HepG2 (cell line): ENCODE data around the gene SLC9A1. TPM values are rescaled to one million over a fixed set of nuclear protein-coding genes. Genes with fewer than 3 reads are reported as not detected.

Experiments
- ATAD3A ChIP-seq: sonication (generic); formaldehyde crosslinking; IDR thresholded peaks from 2 replicates; pipeline ENCODE4 v1.4.0; 2020; ENCODE audit warnings: missing genetic modification reagents
- CCAR2 ChIP-seq: fragments of 200-400 bp; formaldehyde crosslinking; optimal IDR thresholded peaks from 2 replicates; pipeline ENCODE3; 2018; ENCODE audit warnings: low read depth, mild to moderate bottlenecking, low read length, moderate library complexity
- CHD4 ChIP-seq: fragments of 200-600 bp; sonication (generic); IDR thresholded peaks from 2 replicates; pipeline ENCODE4 v1.7.0; 2017; ENCODE audit warnings: mild to moderate bottlenecking, low read length, borderline replicate concordance
- EHMT2 ChIP-seq: fragments of 200-600 bp; sonication (generic); IDR thresholded peaks from 2 replicates; pipeline ENCODE4 v1.7.0; 2017; ENCODE audit warnings: antibody characterized with exemption, low read depth, low read length, borderline replicate concordance
- ELF1 ChIP-seq: sonication (generic); formaldehyde crosslinking; IDR thresholded peaks from 2 replicates; pipeline ENCODE4 v1.4.0; 2020; ENCODE audit warnings: missing genetic modification reagents
- HDAC2 ChIP-seq: sonication (generic); formaldehyde crosslinking; IDR thresholded peaks from 2 replicates; pipeline ENCODE4 v1.4.0; 2020; ENCODE audit warnings: missing genetic modification reagents
- JUN ChIP-seq: sonication (generic); formaldehyde crosslinking; IDR thresholded peaks from 2 replicates; pipeline ENCODE4 v1.4.0; 2020; ENCODE audit warnings: mild to moderate bottlenecking, missing genetic modification reagents
- NFE2L2 ChIP-seq: fragments of 150-350 bp; IDR thresholded peaks from 2 replicates; pipeline ENCODE4 v1.6.1; 2014; ENCODE audit warnings: low read length
- RXRA ChIP-seq: sonication (generic); formaldehyde crosslinking; IDR thresholded peaks from 2 replicates; pipeline ENCODE4 v1.5.1; 2020; ENCODE audit warnings: missing genetic modification reagents
- SP5 ChIP-seq: IDR thresholded peaks from 2 replicates; pipeline ENCODE4 v1.6.1; 2016; ENCODE audit warnings: low read depth, borderline replicate concordance
- U2AF1 ChIP-seq: fragments of 200-400 bp; formaldehyde crosslinking; optimal IDR thresholded peaks from 2 replicates; pipeline ENCODE3; 2017; ENCODE audit warnings: mild to moderate bottlenecking, low read depth, low read length
- ZNF251 ChIP-seq: sonication (generic); formaldehyde crosslinking; IDR thresholded peaks from 2 replicates; pipeline ENCODE4 v1.9.0; 2021; ENCODE audit warnings: mild to moderate bottlenecking, missing genetic modification reagents
- polyA plus RNA-seq, 8 experiments: library from polyadenylated mRNA; depleted of rRNA in 3 of 8; stranded (reverse) in 7 of 8; unstranded in 1 of 8; fragments of >200 nt; fragmentation: Illumina TruSeq in 4 of 8; extraction: Trizol in 4 of 8; gene quantifications; 2 replicates each; pipeline versions ENCODE4 v1.2.1 to v1.2.3, GENCODE V29; 2011 to 2016; ENCODE audit warnings: low read depth in 4 of 8, missing spikeins in 1 of 8, mixed read lengths in 1 of 8; ENCODE audit not compliant: insufficient read depth in 1 of 8
- total RNA-seq, 5 experiments: library from RNA; depleted of rRNA; stranded (reverse); fragments of >200 nt; fragmentation: Illumina TruSeq; extraction: Trizol; gene quantifications; 2 replicates each; pipeline ENCODE4 v1.2.3, GENCODE V29; 2016; ENCODE audit warnings: low read depth in 1 of 5
- TF ChIP-seq, protein P1 (sequence below), 2 experiments: sonication (generic) in 1 of 2; formaldehyde crosslinking in 1 of 2; IDR thresholded peaks; 2 replicates each; pipeline versions ENCODE4 v1.5.1 to v1.6.1; 2011 to 2020; ENCODE audit warnings: borderline replicate concordance in 1 of 2, low read depth in 1 of 2, low read length in 1 of 2, mild to moderate bottlenecking in 1 of 2, missing genetic modification reagents in 1 of 2, moderate library complexity in 1 of 2
- TF ChIP-seq, protein P2 (sequence below): IDR thresholded peaks from 2 replicates; pipeline ENCODE4 v1.6.1; 2016; ENCODE audit warnings: control low read depth
- TF ChIP-seq, protein P3 (sequence below): sonication (generic); formaldehyde crosslinking; IDR thresholded peaks from 2 replicates; pipeline ENCODE4 v1.4.0; 2020; ENCODE audit warnings: missing genetic modification reagents, low read depth, mild to moderate bottlenecking, borderline replicate concordance

The SLC9A1 gene
- total and polyA plus RNA-seq, 2 of the 13 experiments (the other 11 are each of a cell fraction or from before 2014, with no cell fraction given), result 1.4 to 2.9 TPM

DNA sequence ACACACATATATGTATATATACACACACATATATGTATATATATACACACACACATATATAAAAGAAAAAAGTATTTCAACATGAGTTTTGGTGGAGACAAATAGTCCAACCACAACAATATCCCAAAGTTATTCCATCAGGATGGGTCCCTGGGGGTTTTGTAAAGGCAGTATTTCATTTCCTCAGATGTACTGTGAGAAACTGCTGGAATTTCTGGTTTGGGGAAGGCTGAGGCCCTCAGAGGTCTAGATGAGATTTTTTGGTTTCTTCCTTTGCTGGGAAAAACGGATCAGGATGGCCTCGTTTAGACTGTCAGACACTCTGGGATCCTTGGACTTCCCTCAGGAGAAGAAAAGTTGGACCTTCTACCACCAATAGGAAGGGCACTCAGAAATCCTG is 105.8 kb downstream of the SLC9A1 start (continued):
- TF ChIP-seq, protein P1, sequence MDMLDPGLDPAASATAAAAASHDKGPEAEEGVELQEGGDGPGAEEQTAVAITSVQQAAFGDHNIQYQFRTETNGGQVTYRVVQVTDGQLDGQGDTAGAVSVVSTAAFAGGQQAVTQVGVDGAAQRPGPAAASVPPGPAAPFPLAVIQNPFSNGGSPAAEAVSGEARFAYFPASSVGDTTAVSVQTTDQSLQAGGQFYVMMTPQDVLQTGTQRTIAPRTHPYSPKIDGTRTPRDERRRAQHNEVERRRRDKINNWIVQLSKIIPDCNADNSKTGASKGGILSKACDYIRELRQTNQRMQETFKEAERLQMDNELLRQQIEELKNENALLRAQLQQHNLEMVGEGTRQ (IDR thresholded peaks at IDR 0.05; ENCODE audit: low read depth, low read length), result no peak
- TF ChIP-seq, protein P1 (CRISPR knock-in tag; IDR thresholded peaks at IDR 0.05; ENCODE audit: borderline replicate concordance), result no peak
- TF ChIP-seq CHD4 (no peak), U2AF1 (no peak), HDAC2 (CRISPR knock-in tag) (no peak), SP5 (CRISPR knock-in tag) (no peak), ZNF251 (CRISPR knock-in tag) (no peak), NFE2L2 (no peak), JUN (CRISPR knock-in tag) (no peak), EHMT2 (no peak), ELF1 (CRISPR knock-in tag) (no peak), RXRA (CRISPR knock-in tag) (no peak), CCAR2 (no peak), ATAD3A (no peak)
- TF ChIP-seq, protein P2, sequence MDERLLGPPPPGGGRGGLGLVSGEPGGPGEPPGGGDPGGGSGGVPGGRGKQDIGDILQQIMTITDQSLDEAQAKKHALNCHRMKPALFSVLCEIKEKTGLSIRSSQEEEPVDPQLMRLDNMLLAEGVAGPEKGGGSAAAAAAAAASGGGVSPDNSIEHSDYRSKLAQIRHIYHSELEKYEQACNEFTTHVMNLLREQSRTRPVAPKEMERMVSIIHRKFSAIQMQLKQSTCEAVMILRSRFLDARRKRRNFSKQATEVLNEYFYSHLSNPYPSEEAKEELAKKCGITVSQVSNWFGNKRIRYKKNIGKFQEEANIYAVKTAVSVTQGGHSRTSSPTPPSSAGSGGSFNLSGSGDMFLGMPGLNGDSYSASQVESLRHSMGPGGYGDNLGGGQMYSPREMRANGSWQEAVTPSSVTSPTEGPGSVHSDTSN, result no peak
- TF ChIP-seq, protein P3, sequence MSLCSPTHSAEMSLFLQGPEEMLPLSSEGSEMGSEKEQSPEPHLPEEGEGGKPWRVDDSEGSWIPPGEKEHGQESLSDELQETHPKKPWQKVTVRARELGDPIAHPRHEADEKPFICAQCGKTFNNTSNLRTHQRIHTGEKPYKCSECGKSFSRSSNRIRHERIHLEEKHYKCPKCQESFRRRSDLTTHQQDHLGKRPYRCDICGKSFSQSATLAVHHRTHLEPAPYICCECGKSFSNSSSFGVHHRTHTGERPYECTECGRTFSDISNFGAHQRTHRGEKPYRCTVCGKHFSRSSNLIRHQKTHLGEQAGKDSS (CRISPR knock-in tag), result no peak

Other genes starting within 250 kb of the SLC9A1 start
- 71.6 and 72.5 TPM in 2 replicates for gene NR0B2, start 241.2 kb downstream of the SLC9A1 start, total RNA-seq (2016; rRNA removed; fragmentation: Illumina TruSeq; extraction: Trizol)
- gene NR0B2, start 241.2 kb downstream of the SLC9A1 start, polyA plus RNA-seq (2011; rRNA removed), result 133 and 203 TPM in 2 replicates
- 104 and 126 TPM in 2 replicates for gene NUDC, start 233.4 kb downstream of the SLC9A1 start, total RNA-seq (2016; rRNA removed; fragmentation: Illumina TruSeq; extraction: Trizol)
- gene NUDC, start 233.4 kb downstream of the SLC9A1 start, polyA plus RNA-seq (2011; rRNA removed), result 34.7 and 41.0 TPM in 2 replicates
- 1.9 and 2.4 TPM in 2 replicates for gene KDF1, start 194.7 kb downstream of the SLC9A1 start, total RNA-seq (2016; rRNA removed; fragmentation: Illumina TruSeq; extraction: Trizol)
- 4.9 and 7.4 TPM in 2 replicates for gene KDF1, start 194.7 kb downstream of the SLC9A1 start, polyA plus RNA-seq (2011; rRNA removed)
- gene TRNP1, start 161.4 kb downstream of the SLC9A1 start, total RNA-seq (2016; rRNA removed; fragmentation: Illumina TruSeq; extraction: Trizol), result 35.6 and 42.0 TPM in 2 replicates
- gene TRNP1, start 161.4 kb downstream of the SLC9A1 start, polyA plus RNA-seq (2011; rRNA removed), result 158 and 166 TPM in 2 replicates
- gene TENT5B, start 142.3 kb downstream of the SLC9A1 start, total RNA-seq (2016; rRNA removed; fragmentation: Illumina TruSeq; extraction: Trizol), result 0.62 and 0.88 TPM in 2 replicates
- 0.13 and 0.22 TPM in 2 replicates for gene TENT5B, start 142.3 kb downstream of the SLC9A1 start, polyA plus RNA-seq (2011; rRNA removed)
- 5.5 and 7.7 TPM in 2 replicates for gene WDTC1, start 79.5 kb upstream of the SLC9A1 start, total RNA-seq (2016; rRNA removed; fragmentation: Illumina TruSeq; extraction: Trizol)
- gene WDTC1, start 79.5 kb upstream of the SLC9A1 start, polyA plus RNA-seq (2011; rRNA removed), result 5.5 and 7.1 TPM in 2 replicates
- gene TMEM222, start 167.0 kb upstream of the SLC9A1 start, total RNA-seq (2016; rRNA removed; fragmentation: Illumina TruSeq; extraction: Trizol), result 9.9 and 22.7 TPM in 2 replicates
- 29.6 and 40.8 TPM in 2 replicates for gene TMEM222, start 167.0 kb upstream of the SLC9A1 start, polyA plus RNA-seq (2011; rRNA removed)
- gene SYTL1, start 186.9 kb upstream of the SLC9A1 start, total RNA-seq (2016; rRNA removed; fragmentation: Illumina TruSeq; extraction: Trizol), result 9.1 and 17.8 TPM in 2 replicates
- 11.1 and 15.8 TPM in 2 replicates for gene SYTL1, start 186.9 kb upstream of the SLC9A1 start, polyA plus RNA-seq (2011; rRNA removed)
- 2.7 and 3.5 TPM in 2 replicates for gene MAP3K6, start 211.8 kb upstream of the SLC9A1 start, total RNA-seq (2016; rRNA removed; fragmentation: Illumina TruSeq; extraction: Trizol)
- gene MAP3K6, start 211.8 kb upstream of the SLC9A1 start, polyA plus RNA-seq (2011; rRNA removed), result 2.7 and 3.2 TPM in 2 replicates
- not detected in 2 replicates for gene FCN3, start 219.7 kb upstream of the SLC9A1 start, total RNA-seq (2016; rRNA removed; fragmentation: Illumina TruSeq; extraction: Trizol)
- not detected in 2 replicates for gene FCN3, start 219.7 kb upstream of the SLC9A1 start, polyA plus RNA-seq (2011; rRNA removed)
- not detected in 2 replicates for gene CD164L2, start 228.2 kb upstream of the SLC9A1 start, total RNA-seq (2016; rRNA removed; fragmentation: Illumina TruSeq; extraction: Trizol)
- not detected in 2 replicates for gene CD164L2, start 228.2 kb upstream of the SLC9A1 start, polyA plus RNA-seq (2011; rRNA removed)
- 0.88 and 1.00 TPM in 2 replicates for gene GPR3, start 237.5 kb upstream of the SLC9A1 start, total RNA-seq (2016; rRNA removed; fragmentation: Illumina TruSeq; extraction: Trizol)
- 2.6 and 2.7 TPM in 2 replicates for gene GPR3, start 237.5 kb upstream of the SLC9A1 start, polyA plus RNA-seq (2011; rRNA removed)